Hepatocyte (in vitro differentiated cells): ENCODE measurements around the gene PPIP5K2.

Experiments used
- EZH2phosphoT487 ChIP-seq: fragments of 200-600 bp; sonication (generic); IDR thresholded peaks from one replicate; pipeline ENCODE4 v1.6.1; 2018; ENCODE audit warnings: antibody characterized with exemption, mild to moderate bottlenecking, low read depth, moderate library complexity; ENCODE audit not compliant: unreplicated experiment, severe bottlenecking
- TF ChIP-seq, protein P1 (sequence below): fragments of 200-600 bp; sonication (generic); IDR thresholded peaks from 2 replicates; pipeline ENCODE4 v1.5.1; 2016; ENCODE audit warnings: antibody characterized with exemption, mild to moderate bottlenecking; ENCODE audit not compliant: poor library complexity

DNA sequence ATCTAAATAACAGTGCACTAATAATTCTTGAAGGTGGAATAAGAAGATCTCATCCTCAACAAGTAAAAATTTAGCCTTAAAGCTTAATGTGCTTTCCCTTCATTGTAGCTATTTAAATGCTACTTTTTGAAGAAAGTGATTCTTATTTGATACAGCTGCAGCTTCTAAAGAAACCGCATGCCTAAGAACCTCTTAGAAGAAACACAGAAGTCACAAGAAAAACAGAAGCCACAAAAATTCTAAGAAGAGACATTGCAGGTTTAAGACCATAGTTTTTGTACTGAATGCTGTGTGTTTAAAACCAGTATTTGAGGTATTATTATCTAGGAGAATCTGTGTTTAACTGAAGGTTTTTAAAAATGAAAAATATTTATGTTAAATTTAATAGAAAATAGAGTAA, 68.3 kb downstream of the PPIP5K2 start:
- TF ChIP-seq, protein P1, sequence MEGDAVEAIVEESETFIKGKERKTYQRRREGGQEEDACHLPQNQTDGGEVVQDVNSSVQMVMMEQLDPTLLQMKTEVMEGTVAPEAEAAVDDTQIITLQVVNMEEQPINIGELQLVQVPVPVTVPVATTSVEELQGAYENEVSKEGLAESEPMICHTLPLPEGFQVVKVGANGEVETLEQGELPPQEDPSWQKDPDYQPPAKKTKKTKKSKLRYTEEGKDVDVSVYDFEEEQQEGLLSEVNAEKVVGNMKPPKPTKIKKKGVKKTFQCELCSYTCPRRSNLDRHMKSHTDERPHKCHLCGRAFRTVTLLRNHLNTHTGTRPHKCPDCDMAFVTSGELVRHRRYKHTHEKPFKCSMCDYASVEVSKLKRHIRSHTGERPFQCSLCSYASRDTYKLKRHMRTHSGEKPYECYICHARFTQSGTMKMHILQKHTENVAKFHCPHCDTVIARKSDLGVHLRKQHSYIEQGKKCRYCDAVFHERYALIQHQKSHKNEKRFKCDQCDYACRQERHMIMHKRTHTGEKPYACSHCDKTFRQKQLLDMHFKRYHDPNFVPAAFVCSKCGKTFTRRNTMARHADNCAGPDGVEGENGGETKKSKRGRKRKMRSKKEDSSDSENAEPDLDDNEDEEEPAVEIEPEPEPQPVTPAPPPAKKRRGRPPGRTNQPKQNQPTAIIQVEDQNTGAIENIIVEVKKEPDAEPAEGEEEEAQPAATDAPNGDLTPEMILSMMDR, result no peak
- TF ChIP-seq EZH2phosphoT487, result no peak
